Tibial nerve (tissue), 4 donors: ENCODE results near the gene ATP8A2. TPM values are rescaled to one million over a fixed set of nuclear protein-coding genes. Genes with fewer than 3 reads are reported as not detected.

Experiments used
- DNase-seq, 2 donors: peaks; one replicate each; pipeline ENCODE4 v3.0.0-alpha.2; 2019; ENCODE audit warnings: low spot score in 2 of 2
- H3K27ac ChIP-seq, 4 donors: fragments of 200-600 bp; sonication (generic) in 3 of 4; one replicate each; pipeline ENCODE4 v1.5.1; 2017 to 2019; ENCODE audit warnings: mild to moderate bottlenecking in 1 of 4
- H3K27me3 ChIP-seq, 2 donors: fragments of 200-600 bp; sonication (generic) in 1 of 2; one replicate each; pipeline versions ENCODE4 v1.5.1 to v1.6.0; 2017 to 2019
- H3K36me3 ChIP-seq, 3 donors: fragments of 200-600 bp; sonication (generic); one replicate each; pipeline ENCODE4 v1.5.1; 2018 to 2019
- H3K4me1 ChIP-seq, 4 donors: fragments of 200-600 bp; sonication (generic) in 3 of 4; one replicate each; pipeline ENCODE4 v1.5.1; 2017 to 2019
- H3K4me3 ChIP-seq, 4 donors: fragments of 200-600 bp; sonication (generic) in 3 of 4; one replicate each; pipeline ENCODE4 v1.5.1; 2017 to 2019; ENCODE audit warnings: mild to moderate bottlenecking in 1 of 4, moderate library complexity in 1 of 4
- H3K9me3 ChIP-seq, 4 donors: fragments of 200-600 bp; sonication (generic) in 3 of 4; one replicate each; pipeline ENCODE4 v1.5.1; 2017 to 2019
- CTCF ChIP-seq, 5 experiments: fragments of 200-600 bp in 3 of 5; fragments of 450-650 bp in 2 of 5; sonication (generic) in 3 of 5; IDR thresholded peaks; one replicate each; pipeline ENCODE4 v1.5.1; 2016 to 2019; ENCODE audit warnings: antibody characterized with exemption in 5 of 5, mild to moderate bottlenecking in 3 of 5, moderate library complexity in 2 of 5
- EP300 ChIP-seq, 2 donors: sonication (generic); formaldehyde crosslinking; IDR thresholded peaks; one replicate each; pipeline ENCODE4 v1.6.1; 2017; ENCODE audit warnings: antibody characterized with exemption in 2 of 2, mild to moderate bottlenecking in 1 of 2
- POLR2A ChIP-seq, 2 donors: fragments of 450-650 bp; IDR thresholded peaks; one replicate each; pipeline ENCODE4 v1.6.1; 2017; ENCODE audit warnings: antibody characterized with exemption in 2 of 2, mild to moderate bottlenecking in 2 of 2, moderate library complexity in 2 of 2
- WGBS, 2 donors: methylation state at CpG; one replicate each; pipeline ENCODE4 v1.1.5; 2018; 5-methylcytosine and 5-hydroxymethylcytosine counted together
- total RNA-seq, 4 donors: library from RNA; depleted of rRNA; stranded (reverse); fragments of >200 nt; gene quantifications; one replicate each; pipeline ENCODE4 v1.1.0, GENCODE V29; 2016

Gene ATP8A2
- total RNA-seq, 4 donors from 2014 or later, result 0.30 to 1.7 (median 0.61) TPM

GRCh38 chr13:25738342-25739196, 366.8 kb downstream of the ATP8A2 start:
- 55 to 63% methylated on average over 4 of the region's 4 CpGs for WGBS, 2 donors
- no peak for DNase-seq
- peaks cover 0 to 3% (median 0%) of the 10 kb centered on the region in 4 donors for H3K4me1 ChIP-seq
- H3K27ac ChIP-seq, result no peak overlapping the region
- no peaks in the 10 kb centered on the region for H3K27me3 ChIP-seq
- no peak overlapping the region for H3K4me3 ChIP-seq
- TF ChIP-seq CTCF (IDR thresholded peaks at IDR 0.05), result no peak
- no peak for TF ChIP-seq POLR2A (IDR thresholded peaks at IDR 0.05)
- TF ChIP-seq EP300 (IDR thresholded peaks at IDR 0.05), result no peak
- no peaks in the 10 kb centered on the region for H3K9me3 ChIP-seq
- H3K36me3 ChIP-seq, result no peaks in the 10 kb centered on the region

- WGBS, 2 donors, result 44 to 59% methylated on average over 1 of the region's 1 CpG
Measured at GRCh38 chr13:25739376-25739775, 367.6 kb downstream of the ATP8A2 start.

GRCh38 chr13:25741796-25742195, 370.0 kb downstream of the ATP8A2 start:
- no peak overlapping the region for H3K27ac ChIP-seq
- no peaks in the 10 kb centered on the region for H3K27me3 ChIP-seq
- no peak overlapping the region for H3K4me3 ChIP-seq
- peaks cover 0 to 3% (median 0%) of the 10 kb centered on the region in 4 donors for H3K4me1 ChIP-seq
- 95 to 96% methylated on average over 5 of the region's 5 CpGs for WGBS, 2 donors
- DNase-seq, result no peak
- no peaks in the 10 kb centered on the region for H3K36me3 ChIP-seq
- TF ChIP-seq POLR2A (IDR thresholded peaks at IDR 0.05), result no peak
- no peak for TF ChIP-seq CTCF (IDR thresholded peaks at IDR 0.05)
- TF ChIP-seq EP300 (IDR thresholded peaks at IDR 0.05), result no peak
- H3K9me3 ChIP-seq, result no peaks in the 10 kb centered on the region

More at GRCh38 chr13:25739376-25739775, 367.6 kb downstream of the ATP8A2 start:
- TF ChIP-seq EP300 (IDR thresholded peaks at IDR 0.05), result no peak
- H3K4me1 ChIP-seq, result peaks cover 0 to 3% (median 0%) of the 10 kb centered on the region in 4 donors
- no peaks in the 10 kb centered on the region for H3K27me3 ChIP-seq
- no peak overlapping the region for H3K4me3 ChIP-seq
- H3K27ac ChIP-seq, result no peak overlapping the region
- H3K36me3 ChIP-seq, result no peaks in the 10 kb centered on the region
- no peaks in the 10 kb centered on the region for H3K9me3 ChIP-seq
- DNase-seq, result no peak

GRCh38 chr13:25742220-25742619, 370.4 kb downstream of the ATP8A2 start:
- Histone ChIP-seq H3K27ac (no peak overlapping the region), H3K4me1 (peaks cover 0 to 3% (median 0%) of the 10 kb centered on the region in 4 donors), H3K4me3 (no peak overlapping the region), H3K36me3 (no peaks in the 10 kb centered on the region), H3K9me3 (no peaks in the 10 kb centered on the region), H3K27me3 (no peaks in the 10 kb centered on the region)
- no peak for TF ChIP-seq CTCF (IDR thresholded peaks at IDR 0.05)
- 95 to 96% methylated on average over 2 of the region's 2 CpGs for WGBS, 2 donors
- no peak for DNase-seq

- WGBS, 2 donors, result 88 to 89% methylated on average over 4 of the region's 4 CpGs
Measured at GRCh38 chr13:25743421-25743820, 371.6 kb downstream of the ATP8A2 start.

More at GRCh38 chr13:25743421-25743820, 371.6 kb downstream of the ATP8A2 start:
- no peak for TF ChIP-seq POLR2A (IDR thresholded peaks at IDR 0.05)
- no peak for TF ChIP-seq CTCF (IDR thresholded peaks at IDR 0.05)
- TF ChIP-seq EP300 (IDR thresholded peaks at IDR 0.05), result no peak
- DNase-seq, result no peak
- Histone ChIP-seq H3K27ac (no peak overlapping the region), H3K27me3 (no peaks in the 10 kb centered on the region), H3K4me3 (no peak overlapping the region), H3K36me3 (no peaks in the 10 kb centered on the region), H3K9me3 (no peaks in the 10 kb centered on the region), H3K4me1 (peaks cover 0 to under 1% (median 0%) of the 10 kb centered on the region in 4 donors)
